Prostate gland (tissue), 2 donors: ENCODE data around the gene C2CD4B.

Experiments
- POLR2A ChIP-seq: fragments of 450-650 bp; IDR thresholded peaks from one replicate; pipeline ENCODE4 v1.6.1; 2016; ENCODE audit warnings: antibody characterized with exemption, mild to moderate bottlenecking
- TF ChIP-seq, protein P1 (sequence below), 4 experiments: fragments of 200-600 bp in 2 of 4; fragments of 450-650 bp in 2 of 4; sonication (generic) in 2 of 4; IDR thresholded peaks; 1 replicate in 3 of 4; 2 replicates in 1 of 4; pipeline ENCODE4 v1.5.1; 2016 to 2019; ENCODE audit warnings: antibody characterized with exemption in 4 of 4, mild to moderate bottlenecking in 2 of 4, moderate library complexity in 2 of 4

DNA sequence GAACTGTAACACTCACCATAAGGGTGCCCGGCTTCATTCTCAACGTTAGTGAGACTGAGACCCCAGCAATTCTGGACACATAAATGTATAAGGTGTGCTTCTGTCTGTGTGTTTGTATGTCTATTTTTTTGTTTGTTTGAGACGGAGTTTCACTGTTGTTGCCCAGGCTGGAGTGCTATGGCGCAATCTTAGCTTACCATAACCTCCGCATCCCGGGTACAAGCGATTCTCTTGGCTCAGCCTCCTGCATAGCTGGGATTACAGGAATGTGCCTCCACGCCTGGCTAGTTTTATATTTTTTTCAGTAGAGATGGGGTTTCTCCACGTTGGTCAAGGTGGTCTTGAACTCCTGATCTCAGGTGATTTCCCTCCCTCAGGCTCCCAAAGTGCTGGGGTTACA, 43.3 kb upstream of the C2CD4B start:
- TF ChIP-seq, protein P1, sequence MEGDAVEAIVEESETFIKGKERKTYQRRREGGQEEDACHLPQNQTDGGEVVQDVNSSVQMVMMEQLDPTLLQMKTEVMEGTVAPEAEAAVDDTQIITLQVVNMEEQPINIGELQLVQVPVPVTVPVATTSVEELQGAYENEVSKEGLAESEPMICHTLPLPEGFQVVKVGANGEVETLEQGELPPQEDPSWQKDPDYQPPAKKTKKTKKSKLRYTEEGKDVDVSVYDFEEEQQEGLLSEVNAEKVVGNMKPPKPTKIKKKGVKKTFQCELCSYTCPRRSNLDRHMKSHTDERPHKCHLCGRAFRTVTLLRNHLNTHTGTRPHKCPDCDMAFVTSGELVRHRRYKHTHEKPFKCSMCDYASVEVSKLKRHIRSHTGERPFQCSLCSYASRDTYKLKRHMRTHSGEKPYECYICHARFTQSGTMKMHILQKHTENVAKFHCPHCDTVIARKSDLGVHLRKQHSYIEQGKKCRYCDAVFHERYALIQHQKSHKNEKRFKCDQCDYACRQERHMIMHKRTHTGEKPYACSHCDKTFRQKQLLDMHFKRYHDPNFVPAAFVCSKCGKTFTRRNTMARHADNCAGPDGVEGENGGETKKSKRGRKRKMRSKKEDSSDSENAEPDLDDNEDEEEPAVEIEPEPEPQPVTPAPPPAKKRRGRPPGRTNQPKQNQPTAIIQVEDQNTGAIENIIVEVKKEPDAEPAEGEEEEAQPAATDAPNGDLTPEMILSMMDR (IDR thresholded peaks at IDR 0.05), result no peak
- no peak for TF ChIP-seq POLR2A
